CD4-positive, alpha-beta T cell treated with Interferon alpha-2 for 1 hour (primary cell): ENCODE measurements around the gene DTX2.
"Not testable (repeated sequence)": the region's sequence is repeated elsewhere in the genome, so short reads cannot be mapped to it uniquely, and the experiment has no call there.

Experiments used
- DNase-seq, 2 donors: peaks; one replicate each; pipeline ENCODE4 v3.0.0-alpha.2; 2020 to 2022

The DTX2 gene

GRCh38 chr7:76495717-76496116, 34.2 kb downstream of the DTX2 start:
- not testable (repeated sequence) for DNase-seq

- DNase-seq: not testable (repeated sequence)
Measured at GRCh38 chr7:76497918-76498582, 36.5 kb downstream of the DTX2 start.

- not testable (repeated sequence) for DNase-seq
Measured at GRCh38 chr7:76498583-76499200, 37.2 kb downstream of the DTX2 start.

GRCh38 chr7:76499201-76499923, 37.9 kb downstream of the DTX2 start:
- not testable (repeated sequence) for DNase-seq

GRCh38 chr7:76499924-76500241, 38.4 kb downstream of the DTX2 start:
- not testable (repeated sequence) for DNase-seq

- DNase-seq: not testable (repeated sequence)
Measured at GRCh38 chr7:76502224-76502623, 40.7 kb downstream of the DTX2 start.

DNA sequence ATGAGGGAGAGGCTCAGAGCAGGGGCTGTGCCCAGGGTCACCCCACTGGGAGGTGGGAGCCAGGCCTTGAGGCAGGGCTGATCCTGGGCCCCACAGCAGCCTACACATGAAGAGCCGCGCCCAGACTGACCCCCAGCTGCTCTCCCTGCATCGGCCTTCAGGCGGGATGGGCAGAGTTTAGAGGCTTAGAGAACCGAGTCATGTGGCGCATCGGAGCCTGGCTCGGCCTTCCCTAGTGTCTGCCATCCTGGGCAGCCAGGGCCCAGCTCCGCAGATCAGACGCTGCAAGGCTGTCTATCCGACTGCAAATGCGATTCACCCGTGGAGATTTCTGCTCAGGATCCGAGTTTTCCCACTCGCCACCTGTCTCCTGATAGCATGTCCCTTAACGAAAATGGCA, 41.3 kb downstream of the DTX2 start:
- not testable (repeated sequence) for DNase-seq

- DNase-seq: not testable (repeated sequence)
Measured at GRCh38 chr7:76503244-76503643, 41.7 kb downstream of the DTX2 start.

DNA sequence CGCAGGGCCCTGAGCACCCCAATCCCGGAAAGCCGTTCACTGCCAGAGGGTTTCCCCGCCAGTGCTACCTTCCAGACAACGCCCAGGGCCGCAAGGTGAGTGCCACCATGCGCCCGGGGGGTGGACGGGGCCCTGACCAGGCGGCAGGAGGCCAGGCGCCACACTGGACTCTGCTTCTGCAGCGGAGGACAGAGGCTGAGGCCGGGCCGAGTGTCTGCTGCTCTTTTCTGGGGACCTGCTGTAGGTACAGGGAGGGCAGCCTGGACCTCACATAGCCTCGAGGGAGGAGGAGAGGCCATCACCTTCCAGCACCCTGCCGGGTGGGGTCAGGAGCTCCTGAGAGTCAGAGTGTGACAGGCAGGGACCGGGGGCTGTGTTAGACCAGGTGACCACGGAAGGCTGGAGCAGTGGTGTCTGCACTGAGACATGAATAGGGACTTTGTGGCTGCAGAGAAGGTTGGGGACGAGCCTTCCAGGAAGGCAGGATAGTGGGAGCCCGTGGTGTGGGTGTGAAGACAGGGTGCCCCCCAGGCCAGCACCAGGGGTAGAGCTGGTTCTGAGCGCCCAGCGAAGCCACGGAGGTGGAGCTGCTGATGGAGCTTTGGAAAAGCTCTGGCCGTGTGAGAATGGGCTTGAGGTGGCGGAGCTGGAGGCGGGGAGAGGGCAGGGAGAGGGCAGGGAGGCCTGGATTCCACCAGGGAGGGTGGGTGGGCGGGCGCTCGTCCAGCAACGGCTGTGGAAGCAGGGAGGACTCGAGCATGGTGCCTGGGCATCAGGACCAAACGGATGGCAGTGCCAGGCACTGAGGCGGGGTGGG, 43.0 kb downstream of the DTX2 start:
- not testable (repeated sequence) for DNase-seq

DNA sequence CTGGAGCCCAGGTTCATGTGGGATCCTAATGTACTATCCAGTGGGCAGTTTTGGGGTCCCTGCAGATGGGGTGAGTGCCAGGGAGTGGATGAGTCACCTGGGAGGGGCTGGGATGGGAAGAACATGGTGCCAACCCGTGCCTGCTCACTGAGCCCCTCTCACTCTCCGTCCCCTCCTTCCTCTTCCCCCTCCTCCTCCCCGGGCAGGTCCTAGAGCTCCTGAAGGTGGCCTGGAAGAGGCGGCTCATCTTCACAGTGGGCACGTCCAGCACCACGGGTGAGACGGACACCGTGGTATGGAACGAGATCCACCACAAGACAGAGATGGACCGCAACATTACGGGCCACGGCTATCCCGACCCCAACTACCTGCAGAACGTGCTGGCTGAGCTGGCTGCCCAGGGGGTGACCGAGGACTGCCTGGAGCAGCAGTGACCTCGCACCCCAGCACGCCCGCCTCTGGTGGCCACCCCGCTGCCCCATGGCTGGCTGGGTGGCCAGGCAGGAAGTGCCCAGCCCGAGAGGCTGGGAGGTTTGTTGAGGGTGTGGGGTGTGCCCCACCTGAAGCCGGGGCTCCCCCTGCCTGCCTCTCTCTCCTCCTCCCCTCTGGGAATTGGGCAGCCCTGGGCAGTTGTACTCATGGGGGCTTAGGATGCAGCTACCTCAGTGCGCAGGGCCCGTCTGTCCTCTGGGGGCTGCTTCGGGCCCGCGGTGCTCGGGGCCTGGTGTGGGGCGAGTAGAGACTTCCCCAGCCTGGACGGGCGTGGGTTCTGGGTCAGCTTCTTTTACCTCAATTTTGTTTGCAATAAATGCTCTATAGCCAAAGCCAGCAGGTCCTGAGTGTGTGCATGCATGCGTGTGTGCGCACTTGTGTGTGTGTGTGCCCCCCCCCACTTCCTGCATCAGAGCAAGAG, 43.9 kb downstream of the DTX2 start:
- DNase-seq: no peak

GRCh38 chr7:76506081-76506440, 44.6 kb downstream of the DTX2 start:
- DNase-seq: no peak

DNA sequence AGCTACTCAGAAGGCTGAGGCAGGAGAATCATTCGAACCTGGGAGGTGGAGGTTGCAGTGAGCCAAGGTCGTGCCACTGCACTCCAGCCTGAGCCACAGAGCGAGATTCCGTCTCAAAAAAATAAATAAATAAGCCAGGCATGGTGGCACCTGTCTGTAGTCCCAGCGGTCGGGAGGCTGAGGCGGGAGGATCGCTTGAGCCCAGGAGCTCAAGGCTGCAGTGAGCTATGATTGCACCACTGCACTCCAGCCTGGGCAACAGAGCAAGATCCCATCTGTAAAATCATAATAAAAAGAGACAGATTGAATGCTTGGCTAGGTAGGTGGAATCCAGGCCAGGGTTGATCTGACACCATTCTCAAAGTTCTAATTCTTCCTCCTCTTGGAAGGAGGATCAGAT, 45.1 kb downstream of the DTX2 start:
- not testable (repeated sequence) for DNase-seq

GRCh38 chr7:76507723-76508406, 46.4 kb downstream of the DTX2 start:
- peak; percentile 28 to 70 for DNase-seq

- DNase-seq: no peak
Measured at GRCh38 chr7:76509931-76510877, 48.7 kb downstream of the DTX2 start, which contains the start of gene UPK3B. TSS of gene UPK3B (plus strand) at chr7:76510552. CDS start at chr7:76510653, 101 bp downstream.

- not testable (repeated sequence) for DNase-seq
Measured at GRCh38 chr7:76511200-76511910, 49.8 kb downstream of the DTX2 start.

- not testable (repeated sequence) for DNase-seq
Measured at GRCh38 chr7:76511911-76512885, 50.7 kb downstream of the DTX2 start.

GRCh38 chr7:76512941-76513816, 51.7 kb downstream of the DTX2 start:
- DNase-seq: no peak
